ENCODE measurements around the gene ZNF821. TPM values are rescaled to one million over a fixed set of nuclear protein-coding genes. Genes with fewer than 3 reads are reported as not detected.
"Not testable (repeated sequence)": the region's sequence is repeated elsewhere in the genome, so short reads cannot be mapped to it uniquely, and the experiment has no call there.

Gene ZNF821
- polyA plus RNA-seq, 4 donors, result 20.2 to 27.0 (median 22.5) TPM

DNA sequence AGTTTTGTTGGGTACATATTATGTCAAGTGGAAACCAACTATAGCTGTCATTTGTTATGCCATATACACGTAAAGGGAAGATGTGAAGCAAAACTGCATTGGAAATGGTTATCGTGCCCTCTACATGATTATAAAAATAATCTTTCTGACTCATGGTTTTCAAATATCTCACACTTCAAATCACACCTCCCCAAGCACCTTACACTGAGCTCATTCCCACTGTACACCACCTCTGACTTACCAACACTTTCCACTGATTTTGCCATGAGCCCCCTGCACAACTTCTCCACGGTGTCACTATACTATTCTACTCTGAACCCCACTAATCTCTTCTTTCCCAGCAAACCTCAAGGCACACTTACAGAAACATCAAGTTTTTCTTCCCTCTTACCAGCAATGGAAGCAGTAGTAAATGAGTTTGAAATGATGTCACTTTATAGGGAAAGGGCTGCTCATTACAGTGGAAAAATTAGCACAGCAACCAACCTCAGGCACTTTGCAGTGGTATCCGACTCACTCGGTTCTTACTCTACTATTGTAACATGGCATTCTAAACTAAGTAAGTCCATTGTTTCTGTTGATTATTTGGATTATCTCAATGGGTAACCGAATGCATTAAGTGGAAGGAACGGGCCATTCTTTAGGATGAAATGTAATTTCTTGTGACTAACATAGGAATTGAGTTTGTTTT is 18.7 kb downstream of the ZNF821 start:
- no peak for DNase-seq (ENCODE audit: low read depth in 4 of 4, low spot score in 3 of 4)

DNA sequence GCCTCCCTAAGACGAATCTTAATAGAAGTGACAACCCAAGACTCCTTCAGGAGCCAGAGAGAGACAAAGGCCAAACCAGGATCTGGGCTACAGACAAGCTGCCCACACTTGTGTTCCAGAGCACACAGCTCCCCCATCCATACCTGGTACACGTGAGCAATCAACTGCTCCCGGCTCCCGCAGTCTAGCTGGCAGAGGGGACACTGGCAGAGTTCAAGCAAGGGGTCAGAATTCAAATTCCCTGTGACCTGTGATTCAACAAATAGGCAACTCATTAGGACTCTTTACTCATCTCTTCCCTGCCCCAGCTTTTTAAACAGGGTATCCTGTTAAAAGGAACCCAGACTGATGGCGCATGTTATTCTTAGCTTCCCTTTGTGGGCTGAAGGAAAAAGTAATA is 20.0 kb downstream of the ZNF821 start:
- DNase-seq (ENCODE audit: low read depth in 4 of 4, low spot score in 3 of 4), result no peak

DNA sequence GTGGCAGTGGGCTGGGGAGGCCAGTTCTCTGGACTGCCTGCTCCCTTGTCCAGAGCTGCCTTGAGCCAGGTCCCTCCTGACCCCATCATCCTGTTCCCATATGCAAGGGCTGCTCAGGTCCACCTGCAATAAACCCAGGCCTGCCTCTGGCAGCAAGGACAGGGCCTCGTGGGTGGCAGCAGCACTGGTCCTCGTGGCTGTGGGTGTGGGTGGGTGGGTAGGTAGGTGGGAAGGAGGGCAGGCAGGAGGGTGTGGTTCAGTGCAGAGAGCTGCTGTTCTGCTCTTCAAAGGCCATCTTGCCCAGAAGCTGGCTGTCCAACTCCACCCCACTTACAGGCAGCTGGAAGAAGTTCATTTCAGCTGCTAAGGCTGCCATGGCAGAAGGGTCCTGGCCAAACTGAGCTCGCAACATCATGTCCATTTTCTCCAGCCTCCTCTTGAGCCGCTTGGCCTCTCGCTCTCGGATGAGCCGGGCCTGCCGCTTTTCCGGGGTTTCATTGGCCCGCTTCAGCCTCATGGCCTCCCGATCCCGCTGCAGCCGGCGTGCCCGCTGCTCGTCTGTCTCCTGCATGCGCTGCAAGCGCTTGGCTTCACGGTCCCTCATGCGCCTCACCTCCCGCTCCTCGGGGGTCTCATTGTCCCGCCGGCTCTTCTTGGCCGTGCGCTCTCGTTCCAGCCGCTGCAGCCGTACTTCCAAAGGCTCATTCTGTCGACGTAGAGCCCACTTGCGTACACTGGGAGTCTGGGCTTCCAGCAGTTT is 24.0 kb downstream of the ZNF821 start:
- no peak for DNase-seq (ENCODE audit: low read depth in 4 of 4, low spot score in 3 of 4)

- DNase-seq (ENCODE audit: low read depth in 4 of 4, low spot score in 3 of 4), result no peak
Measured at GRCh38 chr16:71855937-71856662, 27.9 kb downstream of the ZNF821 start.

DNA sequence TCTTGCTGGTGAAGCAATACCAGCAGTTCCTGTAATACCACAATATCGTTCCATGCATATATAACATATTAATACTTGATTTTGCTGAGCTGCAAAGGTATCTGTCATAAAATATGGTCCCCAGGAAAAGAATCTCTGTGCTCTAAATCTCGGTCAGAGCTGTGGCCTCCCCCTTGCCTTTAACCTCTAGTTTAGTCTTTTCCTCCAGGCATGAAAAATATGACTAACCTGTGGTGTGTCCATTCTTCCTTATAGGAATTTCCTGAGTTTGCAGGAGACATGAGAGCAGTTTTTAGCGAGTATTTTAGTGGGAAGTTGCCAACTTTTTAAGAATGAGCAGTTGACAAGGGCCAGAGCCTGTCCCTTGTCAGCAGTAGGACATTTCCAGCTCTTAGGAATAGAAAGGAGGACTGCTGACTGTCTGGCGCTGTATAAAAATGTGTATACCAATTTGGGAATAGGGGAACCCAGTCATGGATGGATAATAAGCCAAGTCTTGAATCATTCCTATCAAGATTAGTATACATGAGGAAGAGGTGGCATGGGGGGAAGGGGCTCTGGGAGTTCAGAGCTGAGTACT is 29.5 kb downstream of the ZNF821 start:
- no peak for DNase-seq (ENCODE audit: low read depth in 4 of 4, low spot score in 3 of 4)

DNA sequence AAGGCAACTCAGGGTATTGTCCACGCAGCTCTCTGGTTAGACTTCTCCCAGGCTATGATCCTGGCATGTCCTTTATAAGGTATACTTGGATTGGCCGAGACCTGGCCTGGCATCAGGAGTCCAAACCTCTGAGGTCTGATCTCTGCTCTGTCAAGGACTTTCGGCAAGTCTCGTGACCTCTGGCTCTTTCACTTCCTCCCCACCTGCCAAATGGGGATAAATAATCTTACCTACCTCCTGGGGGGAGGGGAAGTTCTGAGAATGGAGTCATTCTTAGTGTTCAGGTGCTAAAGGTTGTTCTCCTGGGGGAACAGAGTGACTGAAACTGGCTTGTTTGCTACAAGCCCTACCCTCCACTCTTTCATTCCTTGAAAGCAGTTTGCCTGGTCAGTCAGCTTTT is 30.6 kb downstream of the ZNF821 start:
- no peak for DNase-seq (ENCODE audit: low read depth in 4 of 4, low spot score in 3 of 4)

GRCh38 chr16:71852561-71852960 is 31.4 kb downstream of the ZNF821 start:
- DNase-seq (ENCODE audit: low read depth in 4 of 4, low spot score in 3 of 4), result no peak

- DNase-seq (ENCODE audit: low read depth in 4 of 4, low spot score in 3 of 4), result no peak
Measured at GRCh38 chr16:71852158-71852557, 31.8 kb downstream of the ZNF821 start.

- DNase-seq (ENCODE audit: low read depth in 4 of 4, low spot score in 3 of 4), result no peak
Measured at GRCh38 chr16:71851746-71852145, 32.2 kb downstream of the ZNF821 start.

GRCh38 chr16:71848622-71849021 is 35.4 kb downstream of the ZNF821 start:
- no peak for DNase-seq (ENCODE audit: low read depth in 4 of 4, low spot score in 3 of 4)

- no peak for DNase-seq (ENCODE audit: low read depth in 4 of 4, low spot score in 3 of 4)
Measured at GRCh38 chr16:71847096-71847495, 36.9 kb downstream of the ZNF821 start.

DNA sequence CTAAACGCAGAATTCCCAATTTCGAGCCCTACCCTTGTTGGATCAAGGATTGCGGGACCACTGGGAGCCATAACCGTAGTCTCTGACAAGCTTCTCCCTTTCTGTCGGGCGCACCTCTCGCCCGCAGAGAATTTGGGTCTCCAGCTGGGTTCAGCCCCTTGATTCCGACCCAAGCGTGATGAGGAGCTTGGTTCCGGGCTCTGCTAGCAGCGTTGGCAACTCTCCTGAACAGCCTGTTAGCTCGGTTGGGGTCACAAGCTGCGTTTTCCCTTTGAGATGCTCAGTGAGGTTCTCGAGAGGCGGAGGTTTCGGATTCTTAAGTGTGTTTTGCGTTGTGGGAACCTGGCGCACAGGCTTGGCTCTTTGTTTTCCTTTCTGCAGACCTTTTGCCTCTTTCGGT is 37.6 kb downstream of the ZNF821 start:
- no peak for DNase-seq (ENCODE audit: low read depth in 4 of 4, low spot score in 3 of 4)

DNA sequence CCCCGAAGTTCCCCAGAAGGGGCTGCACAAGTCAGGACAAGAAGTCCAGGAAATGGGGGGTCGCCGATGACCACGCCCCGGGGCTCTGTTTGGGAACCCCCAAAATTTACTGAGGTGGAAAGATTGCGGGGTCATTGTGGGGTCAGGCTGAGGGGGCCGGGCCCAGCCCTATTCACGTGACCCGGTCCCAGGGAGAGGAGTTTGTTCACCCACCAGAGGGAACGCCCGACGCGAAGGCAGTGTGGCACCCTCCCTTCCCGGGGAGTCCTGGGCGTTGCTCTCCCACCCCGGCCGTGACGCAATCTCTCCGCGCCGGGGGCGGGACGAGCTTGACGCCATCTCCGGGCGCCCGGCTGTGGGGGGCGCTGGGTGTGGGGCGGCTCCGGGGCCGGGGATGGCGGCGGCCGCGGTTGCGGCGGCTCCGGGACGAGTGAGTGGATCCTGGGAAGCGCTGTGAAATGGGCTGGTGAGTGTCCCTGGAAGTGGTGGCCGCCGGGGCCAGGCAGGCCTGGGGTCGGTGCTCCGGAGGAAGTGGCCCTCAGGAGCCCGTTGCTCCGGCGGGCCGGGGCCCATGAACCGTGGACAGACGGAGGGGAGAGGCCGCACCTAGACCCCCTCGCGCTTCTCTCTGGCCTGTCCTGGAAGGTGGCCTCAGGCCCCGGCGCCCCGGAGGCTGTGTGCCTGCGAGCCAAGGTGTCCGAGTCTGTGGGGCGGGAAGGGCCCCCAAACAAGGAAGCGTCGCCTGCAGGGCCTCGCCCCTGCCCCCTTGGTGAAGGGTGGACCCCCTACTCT is 38.1 kb downstream of the ZNF821 start, which contains the start of gene ATXN1L:
ATXN1L (plus strand) TSS at position 338 of the 792 bp plus-strand sequence. CDS start 3,765 bp downstream, outside the sequence.
- peak; percentile 78 to 88 (median 81) for DNase-seq (ENCODE audit: low read depth in 4 of 4, low spot score in 3 of 4)

GRCh38 chr16:71843572-71843971 is 40.4 kb downstream of the ZNF821 start:
- no peak for DNase-seq (ENCODE audit: low read depth in 4 of 4, low spot score in 3 of 4)

GRCh38 chr16:71840052-71840451 is 43.9 kb downstream of the ZNF821 start:
- DNase-seq (ENCODE audit: low read depth in 4 of 4, low spot score in 3 of 4), result no peak

DNA sequence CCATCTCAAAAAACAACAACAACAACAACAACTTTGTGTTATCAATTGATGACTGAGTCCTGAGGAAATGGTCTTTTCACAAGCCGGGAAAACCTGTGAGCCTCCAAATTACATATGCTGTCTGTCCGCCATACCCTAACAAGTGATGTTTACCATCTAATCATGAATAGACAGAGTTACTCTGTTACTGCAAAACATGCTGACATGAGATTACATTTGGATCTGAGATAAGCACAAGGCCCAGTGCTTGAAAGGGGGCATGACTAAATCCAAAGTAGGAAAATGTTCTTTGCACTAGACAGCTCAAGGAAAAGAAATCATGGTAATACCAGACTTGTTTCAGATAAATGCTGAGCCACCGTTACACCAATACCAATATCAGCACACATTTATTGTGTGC is 46.8 kb downstream of the ZNF821 start:
- DNase-seq (ENCODE audit: low read depth in 4 of 4, low spot score in 3 of 4), result no peak

GRCh38 chr16:71834291-71834690 is 49.7 kb downstream of the ZNF821 start:
- no peak for DNase-seq (ENCODE audit: low read depth in 4 of 4, low spot score in 3 of 4)

DNA sequence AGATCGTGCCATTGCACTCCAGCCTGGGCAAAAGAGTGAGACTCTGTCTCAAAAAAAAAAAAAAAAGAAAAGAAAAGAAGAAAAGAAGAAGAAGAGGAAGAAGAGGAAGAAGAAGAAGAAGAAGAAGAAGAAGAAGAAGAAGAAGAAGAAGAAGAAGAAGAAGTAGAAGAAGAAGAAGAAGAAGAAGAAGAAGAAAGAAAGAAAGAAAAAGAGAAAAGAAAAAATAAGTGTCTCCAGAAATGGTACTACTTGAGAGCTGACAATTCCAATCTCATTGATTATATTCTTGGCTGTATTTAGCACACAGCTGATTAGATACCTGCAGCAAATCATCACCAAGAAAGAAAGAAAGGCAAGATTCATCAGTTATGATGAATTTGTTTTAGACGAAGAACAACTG is 51.9 kb downstream of the ZNF821 start:
- not testable (repeated sequence) for DNase-seq (ENCODE audit: low read depth in 4 of 4, low spot score in 3 of 4)

GRCh38 chr16:71831698-71832097 is 52.3 kb downstream of the ZNF821 start:
- DNase-seq (ENCODE audit: low read depth in 4 of 4, low spot score in 3 of 4), result not testable (repeated sequence)

DNA sequence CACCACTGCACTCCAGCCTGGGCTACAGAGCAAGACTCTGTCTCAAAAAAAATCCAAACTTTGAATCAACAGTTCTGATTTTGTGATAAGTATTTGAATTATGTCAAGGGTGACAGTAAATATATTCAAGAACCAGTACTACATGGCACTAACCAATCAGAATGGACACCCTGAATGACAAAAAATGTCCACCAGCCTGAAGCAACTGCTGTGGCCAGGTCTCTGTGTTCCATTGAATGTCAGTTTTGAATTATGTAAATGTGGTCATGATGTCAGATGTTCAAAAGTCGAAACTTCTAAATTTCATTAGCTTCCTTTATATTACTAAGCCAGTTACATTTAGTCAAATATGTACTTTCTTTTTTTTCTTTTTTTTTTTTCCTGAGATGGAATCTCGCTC is 53.6 kb downstream of the ZNF821 start:
- DNase-seq (ENCODE audit: low read depth in 4 of 4, low spot score in 3 of 4), result no peak

Measured in right renal pelvis (tissue), 4 donors.